GM21825 (cell line): ENCODE results near the gene FSD1.
"Not testable (repeated sequence)": the region's sequence is repeated elsewhere in the genome, so short reads cannot be mapped to it uniquely, and the experiment has no call there.

Experiments
- ATAC-seq: cut with Tn5 transposase; IDR thresholded peaks from one replicate; pipeline ENCODE4 v1.9.1; 2021; ENCODE audit warnings: mild to moderate bottlenecking, moderate library complexity; ENCODE audit not compliant: unreplicated experiment

FSD1 gene

GRCh38 chr19:4313847-4314490 lies 9.6 kb downstream of the FSD1 start:
- no peak for ATAC-seq

GRCh38 chr19:4316956-4317355 lies 12.6 kb downstream of the FSD1 start:
- ATAC-seq = no peak

DNA sequence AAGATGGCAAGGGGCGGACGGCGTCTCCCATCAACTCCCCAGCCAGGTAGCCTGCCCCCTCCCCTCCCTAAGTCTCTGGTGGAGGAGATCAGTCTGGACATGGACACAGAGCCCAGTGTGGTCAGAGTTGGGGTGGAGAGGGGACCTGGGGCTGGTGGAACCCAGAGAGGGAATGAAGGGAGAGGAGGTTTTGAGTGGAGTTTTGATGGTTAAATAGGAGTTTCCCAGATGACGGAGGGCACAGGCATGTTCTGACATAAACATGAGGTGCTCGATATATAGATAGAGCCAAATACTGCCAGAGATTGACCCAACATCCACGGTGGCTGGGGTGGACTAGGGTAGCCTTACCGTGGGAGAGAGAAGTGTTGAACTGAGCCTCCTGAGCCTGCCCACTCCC lies 14.1 kb downstream of the FSD1 start:
- ATAC-seq = no peak

GRCh38 chr19:4319067-4319718 lies 14.8 kb downstream of the FSD1 start:
- ATAC-seq = no peak

DNA sequence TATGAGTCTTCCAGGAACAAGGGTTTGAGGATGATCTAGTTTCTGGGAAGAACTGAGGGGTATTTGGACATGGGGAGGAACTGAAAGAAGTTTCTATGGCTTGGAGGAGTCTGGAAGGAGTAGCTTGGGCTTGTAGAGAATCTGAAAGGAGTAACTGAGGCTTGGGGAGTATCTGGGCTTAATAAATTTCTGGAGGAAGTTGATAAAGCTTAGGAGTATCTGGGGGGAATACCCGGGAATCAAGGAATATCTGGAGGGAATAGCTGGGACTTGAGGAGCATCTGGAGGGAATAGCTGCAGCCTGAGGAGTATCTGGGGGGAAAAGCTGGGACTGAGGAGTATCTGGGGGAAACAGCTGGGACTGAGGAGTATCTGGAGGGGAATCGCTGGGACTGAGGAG lies 16.0 kb downstream of the FSD1 start:
- no peak for ATAC-seq

DNA sequence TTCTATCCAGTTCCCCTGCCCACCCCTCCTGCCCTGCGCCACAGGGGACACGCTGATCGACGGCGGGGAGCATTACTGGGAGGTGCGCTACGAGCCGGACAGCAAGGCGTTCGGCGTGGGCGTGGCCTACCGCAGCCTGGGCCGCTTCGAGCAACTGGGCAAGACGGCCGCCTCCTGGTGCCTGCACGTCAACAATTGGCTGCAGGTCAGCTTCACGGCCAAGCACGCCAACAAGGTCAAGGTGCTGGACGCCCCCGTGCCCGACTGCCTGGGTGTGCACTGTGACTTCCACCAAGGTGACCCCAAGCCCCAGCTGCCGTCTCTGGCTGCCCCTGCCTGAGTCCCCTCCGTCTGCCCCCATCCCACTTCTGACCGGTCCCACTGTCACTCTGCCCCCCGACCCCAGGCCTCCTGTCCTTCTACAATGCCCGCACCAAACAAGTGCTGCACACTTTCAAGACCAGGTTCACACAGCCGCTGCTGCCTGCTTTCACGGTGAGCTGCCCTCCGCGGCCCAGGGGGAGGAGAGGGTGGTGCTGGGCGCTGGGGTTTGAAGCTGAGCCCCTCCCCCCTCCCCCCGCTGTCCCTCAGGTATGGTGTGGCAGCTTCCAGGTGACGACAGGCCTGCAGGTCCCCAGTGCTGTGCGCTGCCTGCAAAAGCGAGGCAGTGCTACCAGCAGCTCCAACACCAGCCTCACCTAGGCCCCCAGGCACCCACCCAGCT lies 18.7 kb downstream of the FSD1 start:
- ATAC-seq = no peak

DNA sequence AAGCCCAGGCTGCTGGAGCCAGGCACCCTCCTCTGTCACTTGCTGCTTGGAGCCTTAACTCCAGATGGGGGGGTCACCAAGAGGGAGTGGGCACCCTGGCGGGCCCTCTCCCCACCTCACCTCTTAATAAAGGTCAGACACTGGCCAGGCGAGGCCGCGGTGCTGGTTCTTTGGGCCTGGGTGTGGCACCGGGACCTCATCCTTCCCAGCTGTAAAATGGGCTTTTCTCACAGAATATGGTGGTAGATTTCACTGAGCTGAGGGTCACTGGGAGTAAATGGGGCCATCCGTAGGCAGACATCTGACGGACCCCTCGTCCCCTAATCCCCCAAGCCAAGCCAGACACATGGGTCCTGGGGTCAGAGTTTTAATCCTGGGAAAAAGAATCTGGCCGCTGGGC lies 19.3 kb downstream of the FSD1 start:
- ATAC-seq = no peak

GRCh38 chr19:4324228-4324627 lies 19.8 kb downstream of the FSD1 start:
- no peak for ATAC-seq

GRCh38 chr19:4326215-4326836 lies 21.9 kb downstream of the FSD1 start:
- no peak for ATAC-seq

DNA sequence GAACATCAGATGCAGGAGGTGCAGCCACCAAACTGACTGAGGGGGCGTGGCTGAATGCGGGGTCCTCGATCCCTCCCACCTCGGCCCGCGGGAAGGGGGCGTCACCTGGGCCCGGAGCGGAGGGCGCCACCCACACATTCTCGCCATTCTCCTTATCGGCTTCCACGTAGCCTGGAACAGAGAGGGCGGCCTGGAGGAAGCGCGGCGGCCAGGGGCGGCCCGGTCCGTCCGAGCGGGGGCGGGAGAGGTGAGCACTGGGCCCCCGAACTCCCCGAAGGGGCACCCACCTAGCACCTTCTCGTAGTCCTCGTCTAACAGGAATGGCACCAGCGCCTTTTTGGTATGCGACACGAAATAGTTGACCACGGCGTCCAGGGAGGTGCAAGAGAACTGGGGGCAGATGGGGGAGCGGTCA lies 22.4 kb downstream of the FSD1 start:
- ATAC-seq = no peak

DNA sequence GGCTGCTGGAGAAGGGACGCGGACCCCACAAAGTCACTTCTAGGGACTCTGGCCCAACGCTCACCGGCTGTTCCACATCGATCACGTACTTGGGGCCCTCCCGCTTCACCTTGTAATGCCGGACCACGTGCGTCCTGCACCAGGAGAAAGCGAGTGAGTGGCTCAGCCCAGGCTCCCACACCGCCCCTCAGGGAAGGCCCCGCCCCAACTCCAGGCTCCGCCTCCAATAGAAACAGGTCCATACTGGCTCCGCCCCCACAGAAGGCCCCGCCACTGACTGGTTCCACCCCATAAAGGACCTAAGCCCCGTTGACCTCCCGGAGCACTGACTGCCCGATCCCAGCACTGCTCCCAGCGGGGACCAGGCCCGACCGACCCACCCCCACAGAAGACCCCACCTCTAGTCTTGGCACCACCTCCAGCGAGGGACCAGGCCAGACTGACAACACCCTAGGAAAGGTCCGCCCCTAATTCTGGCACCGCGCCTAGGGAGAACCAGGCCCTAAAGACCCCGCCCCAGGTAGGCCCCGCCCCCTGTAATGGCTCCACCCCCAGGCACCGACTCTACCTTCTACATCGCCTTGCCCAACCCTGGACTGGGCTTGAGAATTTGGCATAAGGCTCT lies 23.0 kb downstream of the FSD1 start:
- ATAC-seq = no peak

GRCh38 chr19:4327877-4328242 lies 23.5 kb downstream of the FSD1 start:
- ATAC-seq = no peak

DNA sequence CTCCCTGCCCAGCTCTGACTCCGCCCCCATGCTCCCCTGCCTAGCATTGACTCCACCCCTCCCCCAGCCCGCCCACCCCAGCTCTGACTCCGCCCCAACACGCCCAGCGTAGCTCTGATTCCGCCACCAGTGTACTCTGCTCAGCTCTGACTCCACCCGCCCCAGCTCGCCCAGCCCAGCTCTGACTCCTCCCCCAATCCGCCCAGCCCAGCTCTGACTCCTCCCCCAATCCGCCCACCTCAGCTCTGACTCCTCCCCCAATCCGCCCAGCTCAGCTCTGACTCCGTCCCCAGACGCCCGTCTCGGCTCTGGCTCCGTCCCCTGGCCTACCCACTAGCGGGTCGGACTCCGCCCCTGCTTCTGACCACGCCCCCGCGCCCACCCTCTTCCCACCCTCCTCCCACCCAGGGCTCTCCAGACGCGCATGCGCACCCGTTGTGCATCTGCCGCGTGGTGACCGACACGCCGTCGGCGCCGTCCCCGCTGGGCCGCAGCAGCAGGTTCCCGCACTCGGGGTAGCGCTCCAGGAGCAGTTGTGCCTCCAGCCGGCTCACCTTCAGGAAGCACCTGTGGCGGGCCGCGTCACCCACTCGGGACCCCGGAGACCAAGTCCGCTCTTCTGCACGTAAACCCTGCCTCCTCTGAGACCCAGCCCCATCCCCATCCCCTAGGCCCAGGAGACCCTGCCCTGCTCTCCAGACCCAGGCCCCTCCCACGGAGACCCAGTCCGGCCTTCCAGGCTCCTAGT lies 24.0 kb downstream of the FSD1 start:
- ATAC-seq = peak; percentile 73

DNA sequence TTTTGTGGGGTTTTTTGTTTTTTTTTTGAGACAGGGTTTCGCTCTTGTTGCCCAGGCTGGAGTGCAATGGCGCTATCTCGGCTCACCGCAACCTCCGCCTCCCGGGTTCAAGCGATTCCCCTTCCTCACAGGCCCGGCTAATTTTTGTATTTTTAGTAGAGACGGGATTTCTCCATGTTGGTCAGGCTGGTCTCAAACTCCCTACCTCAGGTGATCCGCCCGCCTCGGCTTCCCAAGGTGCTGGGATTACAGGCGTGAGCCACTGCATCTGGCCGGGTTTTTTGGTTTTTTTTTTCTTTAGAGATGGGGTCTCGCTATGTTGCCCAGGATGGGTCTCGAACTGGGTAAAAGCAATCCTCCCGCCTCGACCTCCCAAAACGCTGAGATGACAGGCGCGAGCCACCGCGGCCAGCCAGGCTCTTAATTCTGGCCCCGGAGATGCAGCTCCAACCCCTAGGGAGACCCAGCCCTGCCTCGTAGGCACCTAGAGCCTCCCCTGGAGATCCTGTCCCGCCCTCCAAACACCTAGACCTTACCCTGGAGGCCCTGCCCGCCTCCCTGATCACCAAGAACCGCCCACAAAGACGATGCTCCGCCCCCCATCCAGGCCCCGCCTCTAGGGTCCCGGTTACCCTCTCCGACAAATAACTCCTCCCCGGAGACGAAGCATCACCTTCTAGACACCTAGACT lies 24.7 kb downstream of the FSD1 start:
- not testable (repeated sequence) for ATAC-seq

GRCh38 chr19:4329858-4330257 lies 25.5 kb downstream of the FSD1 start:
- no peak for ATAC-seq

DNA sequence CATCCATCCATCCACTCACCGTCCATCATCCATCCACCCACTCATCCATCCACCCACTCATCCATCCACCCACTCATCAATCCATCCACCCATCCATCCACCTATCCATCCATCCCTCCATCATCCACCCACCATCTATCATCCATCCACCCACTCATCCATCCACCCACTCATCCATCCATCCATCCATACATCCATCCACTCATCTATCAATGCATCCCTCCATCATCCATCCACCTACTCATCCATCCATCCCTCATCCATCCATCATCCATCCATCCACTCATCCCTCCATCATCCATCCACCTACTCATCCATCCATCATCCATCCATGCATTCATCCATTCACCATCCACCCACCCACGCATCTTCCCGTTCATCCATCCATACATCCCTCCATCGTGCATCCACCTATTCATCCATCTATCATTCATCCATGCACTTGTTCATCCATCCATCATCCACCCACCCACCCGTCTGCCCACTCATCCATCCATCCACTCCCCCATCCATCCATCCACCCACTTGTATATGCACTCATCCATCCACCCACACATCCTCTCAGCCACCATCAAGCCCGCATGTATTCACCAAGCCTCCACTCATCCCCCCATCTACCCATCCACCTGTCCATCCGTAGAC lies 30.7 kb downstream of the FSD1 start:
- no peak for ATAC-seq

- ATAC-seq = no peak
Measured at GRCh38 chr19:4337906-4338440, 33.6 kb downstream of the FSD1 start.

- ATAC-seq = no peak
Measured at GRCh38 chr19:4338441-4339355, 34.3 kb downstream of the FSD1 start, which contains the start of gene STAP2. Gene STAP2 (minus strand): TSS chr19:4338827. CDS start chr19:4338753, 74 bp downstream.
